K562 (cell line): ENCODE data around the gene VPS26A. TPM values are rescaled to one million over a fixed set of nuclear protein-coding genes. Genes with fewer than 3 reads are reported as not detected.
A peak's percentile ranks its signal among the peaks of the same experiment; 100 is the strongest.

Experiments
- DIDO1 ChIP-seq: fragments of 450-650 bp; IDR thresholded peaks from 2 replicates; pipeline ENCODE4 v1.6.1; 2016; ENCODE audit warnings: low read depth, missing biosample characterization, missing genetic modification characterization
- MED1 ChIP-seq: sonication (generic); formaldehyde crosslinking; IDR thresholded peaks from 2 replicates; pipeline ENCODE4 v1.8.1; 2023; ENCODE audit warnings: missing genetic modification reagents, borderline replicate concordance
- NCOA4 ChIP-seq: fragments of 450-650 bp; IDR thresholded peaks from 2 replicates; pipeline ENCODE4 v1.6.1; 2018; ENCODE audit warnings: mild to moderate bottlenecking; ENCODE audit not compliant: partially characterized antibody
- PHTF2 ChIP-seq: fragments of 250-450 bp; sonication (Bioruptor Pico); IDR thresholded peaks from 2 replicates; pipeline ENCODE4 v1.5.0; 2021; ENCODE audit warnings: mild to moderate bottlenecking
- TRIM28 ChIP-seq: fragments of 450-650 bp; IDR thresholded peaks from 2 replicates; pipeline ENCODE4 v1.6.1; 2017
- ZNF140 ChIP-seq: fragments of 250-450 bp; sonication (Bioruptor Pico); IDR thresholded peaks from 2 replicates; pipeline ENCODE4 v1.8.0; 2021; ENCODE audit warnings: moderate library complexity, mild to moderate bottlenecking, inconsistent platforms
- ZNF146 ChIP-seq: IDR thresholded peaks from one replicate; pipeline ENCODE4 v1.6.1; 2018; ENCODE audit warnings: missing compliant biosample characterization; ENCODE audit not compliant: unreplicated experiment
- ZNF175 ChIP-seq: fragments of 200-800 bp; sonication (Bioruptor generic); IDR thresholded peaks from 2 replicates; pipeline ENCODE4 v1.6.1; 2016; ENCODE audit warnings: low read depth, mild to moderate bottlenecking, missing genetic modification characterization, missing compliant biosample characterization
- polyA plus RNA-seq, 8 experiments: library from polyadenylated mRNA; depleted of rRNA in 4 of 8; stranded (reverse) in 5 of 8; unstranded in 3 of 8; fragments of >200 nt; fragmentation: Nextera tagmentation in 2 of 8; fragmentation: Illumina TruSeq in 1 of 8; extraction: Ambion mirVana in 2 of 8; extraction: Trizol in 1 of 8; gene quantifications; 2 replicates each; pipeline versions ENCODE4 v1.2.1 to v1.2.3, GENCODE V29; 2011 to 2014; ENCODE audit warnings: inconsistent platforms in 1 of 8, missing spikeins in 1 of 8
- total RNA-seq, 7 experiments: library from RNA; depleted of rRNA in 6 of 7; stranded (reverse); fragments of >200 nt in 6 of 7; fragmentation: Illumina TruSeq in 2 of 7; extraction: Trizol in 2 of 7; gene quantifications; 2 replicates each; pipeline versions ENCODE4 v1.2.1 to v1.2.3, GENCODE V29; 2011 to 2021; ENCODE audit warnings: low replicate concordance in 1 of 7
- TF ChIP-seq, protein P1 (sequence below), 2 experiments: fragments of 150-350 bp in 1 of 2; IDR thresholded peaks; 2 replicates each; pipeline ENCODE4 v1.6.1; 2012 to 2016; ENCODE audit warnings: low read depth in 2 of 2, low read length in 2 of 2, mild to moderate bottlenecking in 1 of 2, moderate library complexity in 1 of 2
- TF ChIP-seq, protein P2 (sequence below): fragments of 250-450 bp; sonication (Bioruptor Pico); IDR thresholded peaks from 2 replicates; pipeline ENCODE4 v1.5.1; 2021; ENCODE audit warnings: mild to moderate bottlenecking
- TF ChIP-seq, protein P3 (sequence below): IDR thresholded peaks from 3 replicates; pipeline ENCODE4 v1.6.1; 2011; ENCODE audit warnings: borderline replicate concordance, mild to moderate bottlenecking, moderate library complexity; ENCODE audit not compliant: insufficient read length; ENCODE audit errors: extremely low read depth
- TF ChIP-seq, protein P4 (sequence below): fragments of 450-650 bp; conservative IDR thresholded peaks from 2 replicates; pipeline ENCODE4 v1.6.1; 2016; ENCODE audit warnings: missing genetic modification characterization, low read depth, mild to moderate bottlenecking, missing compliant biosample characterization, moderate library complexity
- TF ChIP-seq, protein P5 (sequence below): fragments of 250-450 bp; sonication (Bioruptor Pico); IDR thresholded peaks from 2 replicates; pipeline ENCODE4 v1.8.0; 2021; ENCODE audit warnings: mild to moderate bottlenecking, moderate library complexity
- TF ChIP-seq, protein P6 (sequence below): sonication (generic); formaldehyde crosslinking; IDR thresholded peaks from 2 replicates; pipeline ENCODE4 v1.8.0; 2022; ENCODE audit warnings: mild to moderate bottlenecking, low read depth, missing genetic modification reagents

The VPS26A gene
- total and polyA plus RNA-seq, 9 of the 15 experiments (the other 6 are each of a cell fraction or from before 2014, with no cell fraction given), result 47.1 to 137 (median 69.3) TPM

DNA sequence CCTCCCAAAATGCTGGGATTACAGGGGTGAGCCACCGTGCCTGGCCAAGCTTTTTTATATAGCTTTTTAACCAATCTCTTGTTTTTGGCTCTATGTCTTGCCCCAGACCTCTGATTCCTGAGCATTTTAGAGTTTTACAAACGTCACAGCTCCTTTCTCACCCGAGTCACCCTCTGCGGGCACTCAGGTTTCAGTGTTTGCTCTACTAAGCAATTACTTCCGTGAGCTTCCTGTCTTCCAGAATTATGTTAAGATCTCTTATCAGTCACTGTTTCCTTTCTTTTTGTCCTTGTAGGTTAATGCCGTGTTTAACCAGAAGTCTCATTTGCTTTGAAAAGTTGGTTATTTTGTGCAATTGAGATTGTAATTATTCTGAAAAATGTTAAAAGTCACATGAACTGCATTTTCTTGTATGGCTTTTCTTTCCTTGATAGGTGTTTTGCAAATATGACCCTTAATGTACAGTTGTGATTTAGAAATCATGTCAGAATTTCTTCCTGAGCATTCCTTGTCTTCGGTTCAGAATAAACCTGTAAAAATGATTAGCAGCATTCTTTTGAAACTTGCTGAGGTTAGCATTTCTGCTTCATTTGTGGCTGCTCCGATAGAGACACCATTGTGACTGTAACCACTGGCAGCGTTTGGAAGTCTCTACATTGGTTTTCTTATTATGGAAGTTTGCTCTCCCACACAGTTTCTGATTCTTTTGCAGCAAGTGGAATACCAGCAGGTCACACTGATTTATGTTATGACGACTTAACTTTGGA is 91.6 kb downstream of the VPS26A start (continued):
- TF ChIP-seq TRIM28, result no peak
- TF ChIP-seq, protein P1, sequence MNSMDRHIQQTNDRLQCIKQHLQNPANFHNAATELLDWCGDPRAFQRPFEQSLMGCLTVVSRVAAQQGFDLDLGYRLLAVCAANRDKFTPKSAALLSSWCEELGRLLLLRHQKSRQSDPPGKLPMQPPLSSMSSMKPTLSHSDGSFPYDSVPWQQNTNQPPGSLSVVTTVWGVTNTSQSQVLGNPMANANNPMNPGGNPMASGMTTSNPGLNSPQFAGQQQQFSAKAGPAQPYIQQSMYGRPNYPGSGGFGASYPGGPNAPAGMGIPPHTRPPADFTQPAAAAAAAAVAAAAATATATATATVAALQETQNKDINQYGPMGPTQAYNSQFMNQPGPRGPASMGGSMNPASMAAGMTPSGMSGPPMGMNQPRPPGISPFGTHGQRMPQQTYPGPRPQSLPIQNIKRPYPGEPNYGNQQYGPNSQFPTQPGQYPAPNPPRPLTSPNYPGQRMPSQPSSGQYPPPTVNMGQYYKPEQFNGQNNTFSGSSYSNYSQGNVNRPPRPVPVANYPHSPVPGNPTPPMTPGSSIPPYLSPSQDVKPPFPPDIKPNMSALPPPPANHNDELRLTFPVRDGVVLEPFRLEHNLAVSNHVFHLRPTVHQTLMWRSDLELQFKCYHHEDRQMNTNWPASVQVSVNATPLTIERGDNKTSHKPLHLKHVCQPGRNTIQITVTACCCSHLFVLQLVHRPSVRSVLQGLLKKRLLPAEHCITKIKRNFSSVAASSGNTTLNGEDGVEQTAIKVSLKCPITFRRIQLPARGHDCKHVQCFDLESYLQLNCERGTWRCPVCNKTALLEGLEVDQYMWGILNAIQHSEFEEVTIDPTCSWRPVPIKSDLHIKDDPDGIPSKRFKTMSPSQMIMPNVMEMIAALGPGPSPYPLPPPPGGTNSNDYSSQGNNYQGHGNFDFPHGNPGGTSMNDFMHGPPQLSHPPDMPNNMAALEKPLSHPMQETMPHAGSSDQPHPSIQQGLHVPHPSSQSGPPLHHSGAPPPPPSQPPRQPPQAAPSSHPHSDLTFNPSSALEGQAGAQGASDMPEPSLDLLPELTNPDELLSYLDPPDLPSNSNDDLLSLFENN (IDR thresholded peaks at IDR 0.05; ENCODE audit: low read depth in 2 of 2, low read length in 2 of 2), result no peak
- TF ChIP-seq, protein P2, sequence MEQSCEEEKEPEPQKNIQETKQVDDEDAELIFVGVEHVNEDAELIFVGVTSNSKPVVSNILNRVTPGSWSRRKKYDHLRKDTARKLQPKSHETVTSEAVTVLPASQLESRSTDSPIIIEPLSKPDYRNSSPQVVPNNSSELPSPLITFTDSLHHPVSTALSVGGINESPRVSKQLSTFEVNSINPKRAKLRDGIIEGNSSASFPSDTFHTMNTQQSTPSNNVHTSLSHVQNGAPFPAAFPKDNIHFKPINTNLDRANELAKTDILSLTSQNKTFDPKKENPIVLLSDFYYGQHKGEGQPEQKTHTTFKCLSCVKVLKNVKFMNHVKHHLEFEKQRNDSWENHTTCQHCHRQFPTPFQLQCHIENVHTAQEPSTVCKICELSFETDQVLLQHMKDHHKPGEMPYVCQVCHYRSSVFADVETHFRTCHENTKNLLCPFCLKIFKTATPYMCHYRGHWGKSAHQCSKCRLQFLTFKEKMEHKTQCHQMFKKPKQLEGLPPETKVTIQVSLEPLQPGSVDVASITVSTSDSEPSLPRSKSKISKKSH (CRISPR knock-in tag), result no peak
- TF ChIP-seq, protein P3, sequence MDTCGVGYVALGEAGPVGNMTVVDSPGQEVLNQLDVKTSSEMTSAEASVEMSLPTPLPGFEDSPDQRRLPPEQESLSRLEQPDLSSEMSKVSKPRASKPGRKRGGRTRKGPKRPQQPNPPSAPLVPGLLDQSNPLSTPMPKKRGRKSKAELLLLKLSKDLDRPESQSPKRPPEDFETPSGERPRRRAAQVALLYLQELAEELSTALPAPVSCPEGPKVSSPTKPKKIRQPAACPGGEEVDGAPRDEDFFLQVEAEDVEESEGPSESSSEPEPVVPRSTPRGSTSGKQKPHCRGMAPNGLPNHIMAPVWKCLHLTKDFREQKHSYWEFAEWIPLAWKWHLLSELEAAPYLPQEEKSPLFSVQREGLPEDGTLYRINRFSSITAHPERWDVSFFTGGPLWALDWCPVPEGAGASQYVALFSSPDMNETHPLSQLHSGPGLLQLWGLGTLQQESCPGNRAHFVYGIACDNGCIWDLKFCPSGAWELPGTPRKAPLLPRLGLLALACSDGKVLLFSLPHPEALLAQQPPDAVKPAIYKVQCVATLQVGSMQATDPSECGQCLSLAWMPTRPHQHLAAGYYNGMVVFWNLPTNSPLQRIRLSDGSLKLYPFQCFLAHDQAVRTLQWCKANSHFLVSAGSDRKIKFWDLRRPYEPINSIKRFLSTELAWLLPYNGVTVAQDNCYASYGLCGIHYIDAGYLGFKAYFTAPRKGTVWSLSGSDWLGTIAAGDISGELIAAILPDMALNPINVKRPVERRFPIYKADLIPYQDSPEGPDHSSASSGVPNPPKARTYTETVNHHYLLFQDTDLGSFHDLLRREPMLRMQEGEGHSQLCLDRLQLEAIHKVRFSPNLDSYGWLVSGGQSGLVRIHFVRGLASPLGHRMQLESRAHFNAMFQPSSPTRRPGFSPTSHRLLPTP, result no peak
- TF ChIP-seq, protein P4, sequence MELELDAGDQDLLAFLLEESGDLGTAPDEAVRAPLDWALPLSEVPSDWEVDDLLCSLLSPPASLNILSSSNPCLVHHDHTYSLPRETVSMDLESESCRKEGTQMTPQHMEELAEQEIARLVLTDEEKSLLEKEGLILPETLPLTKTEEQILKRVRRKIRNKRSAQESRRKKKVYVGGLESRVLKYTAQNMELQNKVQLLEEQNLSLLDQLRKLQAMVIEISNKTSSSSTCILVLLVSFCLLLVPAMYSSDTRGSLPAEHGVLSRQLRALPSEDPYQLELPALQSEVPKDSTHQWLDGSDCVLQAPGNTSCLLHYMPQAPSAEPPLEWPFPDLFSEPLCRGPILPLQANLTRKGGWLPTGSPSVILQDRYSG (tag), result no peak
- TF ChIP-seq DIDO1, result no peak
- no peak for TF ChIP-seq NCOA4
- no peak for TF ChIP-seq ZNF140 (CRISPR knock-in tag)
- no peak for TF ChIP-seq ZNF146 (CRISPR knock-in tag)
- no peak for TF ChIP-seq PHTF2 (CRISPR knock-in tag)
- TF ChIP-seq, protein P5, sequence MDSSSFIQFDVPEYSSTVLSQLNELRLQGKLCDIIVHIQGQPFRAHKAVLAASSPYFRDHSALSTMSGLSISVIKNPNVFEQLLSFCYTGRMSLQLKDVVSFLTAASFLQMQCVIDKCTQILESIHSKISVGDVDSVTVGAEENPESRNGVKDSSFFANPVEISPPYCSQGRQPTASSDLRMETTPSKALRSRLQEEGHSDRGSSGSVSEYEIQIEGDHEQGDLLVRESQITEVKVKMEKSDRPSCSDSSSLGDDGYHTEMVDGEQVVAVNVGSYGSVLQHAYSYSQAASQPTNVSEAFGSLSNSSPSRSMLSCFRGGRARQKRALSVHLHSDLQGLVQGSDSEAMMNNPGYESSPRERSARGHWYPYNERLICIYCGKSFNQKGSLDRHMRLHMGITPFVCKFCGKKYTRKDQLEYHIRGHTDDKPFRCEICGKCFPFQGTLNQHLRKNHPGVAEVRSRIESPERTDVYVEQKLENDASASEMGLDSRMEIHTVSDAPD (CRISPR knock-in tag), result no peak
- TF ChIP-seq, protein P6, sequence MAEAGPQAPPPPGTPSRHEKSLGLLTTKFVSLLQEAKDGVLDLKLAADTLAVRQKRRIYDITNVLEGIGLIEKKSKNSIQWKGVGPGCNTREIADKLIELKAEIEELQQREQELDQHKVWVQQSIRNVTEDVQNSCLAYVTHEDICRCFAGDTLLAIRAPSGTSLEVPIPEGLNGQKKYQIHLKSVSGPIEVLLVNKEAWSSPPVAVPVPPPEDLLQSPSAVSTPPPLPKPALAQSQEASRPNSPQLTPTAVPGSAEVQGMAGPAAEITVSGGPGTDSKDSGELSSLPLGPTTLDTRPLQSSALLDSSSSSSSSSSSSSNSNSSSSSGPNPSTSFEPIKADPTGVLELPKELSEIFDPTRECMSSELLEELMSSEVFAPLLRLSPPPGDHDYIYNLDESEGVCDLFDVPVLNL (CRISPR knock-in tag), result no peak
- TF ChIP-seq ZNF175 (CRISPR knock-in tag), result peak; percentile 23; the same call in 1 of the 2 replicates
- no peak for TF ChIP-seq MED1 (CRISPR knock-in tag)
